HepG2 (cell line): ENCODE measurements around the gene NLGN3. TPM values are rescaled to one million over a fixed set of nuclear protein-coding genes. Genes with fewer than 3 reads are reported as not detected.

Experiments
- ATAC-seq: fragments of 200-7000 bp; cut with Tn5 transposase; 3 replicates; pipeline ENCODE4 v1.9.1; 2020; ENCODE audit warnings: mild to moderate bottlenecking, moderate library complexity
- BruUV-seq: library from RNA; stranded (reverse); fragments of 400-500 nt; replicated peaks from 2 replicates; lab custom pipeline; 2021; lab: Mats Ljungman, UMichigan
- CTCF ChIA-PET: fragments of 300-600 bp; formaldehyde crosslinking; extraction: SDS; loops from one replicate; lab custom pipeline; 2021; ENCODE audit warnings: low total read pairs, inconsistent platforms, low intra/inter-chr PET ratio; lab: Yijun Ruan, JAX
- POLR2A ChIA-PET: fragments of 350-600 bp; sonication (Branson Sonifier 250); formaldehyde crosslinking; loops from one replicate; lab custom pipeline; 2020; ENCODE audit warnings: antibody characterized with exemption, inconsistent platforms; lab: Yijun Ruan, JAX
- DNase-seq: peaks from one replicate; pipeline ENCODE4 v3.0.0-alpha.2; 2015; ENCODE audit warnings: low spot score
- FAIRE-seq: peaks from 3 replicates; lab custom pipeline; 2011; peaks lifted over from hg19 to GRCh38; lab: Jason Lieb, UNC
- H2AFZ ChIP-seq: one replicate; pipeline ENCODE4 v1.6.1; 2011; ENCODE audit warnings: low read length, inconsistent platforms
- H3K27ac ChIP-seq: fragments of 300-600 bp; 3 replicates; pipeline ENCODE4 v1.8.0; 2011; ENCODE audit warnings: mixed run types, mild to moderate bottlenecking, mixed read lengths, low read length, inconsistent platforms; ENCODE audit not compliant: insufficient read depth; ENCODE audit errors: extremely low read length
- H3K27me3 ChIP-seq, 2 experiments: fragments of 200-600 bp in 1 of 2; 2 replicates in 1 of 2; 3 replicates in 1 of 2; pipeline versions ENCODE4 v1.6.0 to v1.8.0; 2011; ENCODE audit warnings: low read length in 2 of 2, mild to moderate bottlenecking in 2 of 2, moderate library complexity in 2 of 2, inconsistent platforms in 1 of 2; ENCODE audit not compliant: insufficient read depth in 2 of 2, control insufficient read depth in 1 of 2
- H3K36me3 ChIP-seq, 2 experiments: fragments of 200-600 bp in 1 of 2; replicated peaks in 1 of 2; 2 replicates in 1 of 2; 3 replicates in 1 of 2; pipeline versions ENCODE4 v1.5.1 to v1.8.0; 2011; ENCODE audit warnings: low read length in 2 of 2, inconsistent platforms in 1 of 2; ENCODE audit not compliant: insufficient read depth in 2 of 2, control insufficient read depth in 1 of 2
- H3K4me1 ChIP-seq: 2 replicates; pipeline ENCODE4 v1.5.1; 2012; ENCODE audit warnings: low read length, inconsistent platforms; ENCODE audit not compliant: insufficient read depth
- H3K4me2 ChIP-seq: 2 replicates; pipeline ENCODE4 v1.6.0; 2011; ENCODE audit warnings: low read depth, low read length, inconsistent platforms
- H3K4me3 ChIP-seq, 3 experiments: fragments of 200-600 bp in 1 of 3; sonication (generic), shearing (Covaris generic) in 1 of 3; replicated peaks in 1 of 3; 2 replicates each; pipeline ENCODE4 v1.5.1; 2011 to 2016; ENCODE audit warnings: low read length in 3 of 3, inconsistent platforms in 2 of 3, low read depth in 2 of 3, mild to moderate bottlenecking in 2 of 3, control low read depth in 1 of 3, mixed read lengths in 1 of 3; ENCODE audit not compliant: insufficient read depth in 1 of 3
- H3K79me2 ChIP-seq: one replicate; pipeline ENCODE4 v1.6.1; 2011; ENCODE audit warnings: low read length, inconsistent platforms; ENCODE audit not compliant: insufficient read depth
- H3K9ac ChIP-seq: 2 replicates; pipeline ENCODE4 v1.6.0; 2011; ENCODE audit warnings: mild to moderate bottlenecking, low read depth, low read length, inconsistent platforms; ENCODE audit not compliant: insufficient read depth
- H3K9me3 ChIP-seq: 2 replicates; pipeline ENCODE4 v1.5.1; 2012; ENCODE audit warnings: mild to moderate bottlenecking, low read length
- H4K20me1 ChIP-seq: 2 replicates; pipeline ENCODE4 v1.6.0; 2011; ENCODE audit warnings: inconsistent platforms, mild to moderate bottlenecking, low read length, moderate library complexity; ENCODE audit not compliant: insufficient read depth
- CENPX ChIP-seq: sonication (generic); formaldehyde crosslinking; IDR thresholded peaks from 2 replicates; pipeline ENCODE4 v1.9.0; 2021; ENCODE audit warnings: mild to moderate bottlenecking, missing genetic modification reagents, moderate library complexity
- HOXA3 ChIP-seq: sonication (generic); formaldehyde crosslinking; IDR thresholded peaks from 2 replicates; pipeline ENCODE4 v1.5.0; 2020; ENCODE audit warnings: missing genetic modification reagents
- KDM3A ChIP-seq: IDR thresholded peaks from 2 replicates; pipeline ENCODE4 v1.6.1; 2018; ENCODE audit warnings: low read depth, missing compliant biosample characterization
- SMC3 ChIP-seq: IDR thresholded peaks from 2 replicates; pipeline ENCODE4 v1.6.1; 2011; ENCODE audit warnings: low read length, improper control_type of control experiment
- SOX5 ChIP-seq: IDR thresholded peaks from 2 replicates; pipeline ENCODE4 v1.6.1; 2016; ENCODE audit warnings: borderline replicate concordance
- ZNF337 ChIP-seq: sonication (generic); formaldehyde crosslinking; IDR thresholded peaks from 2 replicates; pipeline ENCODE4 v1.5.1; 2020; ENCODE audit warnings: missing genetic modification reagents, low read depth, mild to moderate bottlenecking, borderline replicate concordance
- ZNF737 ChIP-seq: sonication (generic); formaldehyde crosslinking; IDR thresholded peaks from 2 replicates; pipeline ENCODE4 v1.5.0; 2020; ENCODE audit warnings: missing genetic modification reagents, mild to moderate bottlenecking, borderline replicate concordance
- ZSCAN12 ChIP-seq: sonication (generic); formaldehyde crosslinking; IDR thresholded peaks from 2 replicates; pipeline ENCODE4 v1.9.0; 2021; ENCODE audit warnings: mild to moderate bottlenecking, missing genetic modification reagents
- WGBS: methylation state at CpG from one replicate; pipeline ENCODE4 v1.1.6; 2017; ENCODE audit warnings: low lambda C conversion rate; 5-methylcytosine and 5-hydroxymethylcytosine counted together
- in situ Hi-C: cut with HindIII; loops from 2 replicates; pipeline ENCODE4 v1.10.0; 2017; ENCODE audit warnings: low pct_unique_long_range_greater_than_20kb; ENCODE audit not compliant: extremely low pct_ligation_motif_present
- intact Hi-C: fragments of 100-400 bp; cut with micrococcal nuclease; formaldehyde crosslinking; loops from one replicate; pipeline ENCODE4 v1.10.0; 2022; ENCODE audit not compliant: unreplicated experiment
- polyA plus RNA-seq, 8 experiments: library from polyadenylated mRNA; depleted of rRNA in 3 of 8; stranded (reverse) in 7 of 8; unstranded in 1 of 8; fragments of >200 nt; fragmentation: Illumina TruSeq in 4 of 8; extraction: Trizol in 4 of 8; gene quantifications; 2 replicates each; pipeline versions ENCODE4 v1.2.1 to v1.2.3, GENCODE V29; 2011 to 2016; ENCODE audit warnings: low read depth in 4 of 8, missing spikeins in 1 of 8, mixed read lengths in 1 of 8; ENCODE audit not compliant: insufficient read depth in 1 of 8
- total RNA-seq, 5 experiments: library from RNA; depleted of rRNA; stranded (reverse); fragments of >200 nt; fragmentation: Illumina TruSeq; extraction: Trizol; gene quantifications; 2 replicates each; pipeline ENCODE4 v1.2.3, GENCODE V29; 2016; ENCODE audit warnings: low read depth in 1 of 5
- TF ChIP-seq, protein P1 (sequence below): IDR thresholded peaks from 2 replicates; pipeline ENCODE4 v1.6.1; 2016; ENCODE audit warnings: mild to moderate bottlenecking
- TF ChIP-seq, protein P2 (sequence below): sonication (generic); formaldehyde crosslinking; IDR thresholded peaks from 2 replicates; pipeline ENCODE4 v1.4.0; 2020; ENCODE audit warnings: mild to moderate bottlenecking, missing genetic modification reagents
- TF ChIP-seq, protein P3 (sequence below): sonication (generic); formaldehyde crosslinking; IDR thresholded peaks from 2 replicates; pipeline ENCODE4 v1.4.0; 2020; ENCODE audit warnings: missing genetic modification reagents
- TF ChIP-seq, protein P4 (sequence below): sonication (generic); formaldehyde crosslinking; IDR thresholded peaks from 2 replicates; pipeline ENCODE4 v1.5.0; 2020; ENCODE audit warnings: mild to moderate bottlenecking, low read depth, missing genetic modification reagents, borderline replicate concordance

NLGN3 gene
- total and polyA plus RNA-seq, 2 of the 13 experiments (the other 11 are each of a cell fraction or from before 2014, with no cell fraction given), result 0.04 to 0.16 TPM

DNA sequence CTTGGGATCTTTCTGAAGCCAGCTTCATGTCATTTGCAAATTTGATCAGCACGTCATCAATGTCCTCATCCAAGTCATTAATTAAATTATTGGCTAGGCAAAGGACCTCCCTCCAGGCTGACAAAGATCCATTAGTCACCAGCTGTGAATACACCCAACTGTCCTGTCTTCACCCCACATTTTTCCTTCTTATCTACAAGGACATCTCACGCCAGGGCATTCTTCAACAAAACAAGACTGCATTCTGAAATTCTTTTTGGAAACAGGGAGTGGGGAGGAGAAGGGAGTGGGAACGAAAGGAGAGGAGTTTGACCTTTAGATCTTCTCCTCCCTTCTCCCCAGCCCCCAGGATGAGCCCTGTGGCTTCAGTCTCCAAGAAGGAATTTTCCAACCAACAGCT, 32.7 kb downstream of the NLGN3 start:
- ChIA-PET POLR2A (interaction anchor here (1.1 kb wide), 1 partner anchor 188 kb away, joined by 3 read pairs; the partner anchor contains the start of gene TAF1), CTCF (no interaction called here)
- no peaks in the 10 kb centered on the region for H3K79me2 ChIP-seq

DNA sequence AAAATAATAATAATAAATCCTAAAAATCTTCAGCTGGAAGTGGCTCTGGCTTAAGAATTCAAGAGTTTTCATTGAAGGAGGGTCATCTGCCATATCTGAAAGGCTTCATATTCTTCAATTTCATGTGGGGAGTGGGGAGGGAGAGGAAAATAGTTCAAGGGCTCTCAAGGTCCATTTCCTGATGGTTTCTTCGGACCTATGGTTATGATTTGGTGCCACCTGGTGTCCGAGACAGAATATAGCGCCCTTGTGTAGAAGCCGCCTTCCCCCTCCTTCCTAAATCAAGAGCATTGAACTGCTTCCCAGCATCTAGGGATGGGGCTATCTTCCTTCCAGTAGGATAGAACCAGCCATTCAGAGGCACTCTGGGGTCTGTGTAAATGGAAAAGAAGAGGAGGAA, 34.3 kb downstream of the NLGN3 start:
- in situ Hi-C loops (loop anchor here (10.0 kb wide), 1 partner anchor 184 kb away; no protein-coding TSS in a partner anchor), intact Hi-C loops (loop anchor here (1.0 kb wide), 1 partner anchor 181 kb away; no protein-coding TSS in a partner anchor)
- Histone ChIP-seq H3K4me2 (no peak overlapping the region), H3K27me3 (no peaks in the 10 kb centered on the region), H3K36me3 (no peaks in the 10 kb centered on the region), H3K9ac (no peak overlapping the region), H4K20me1 (no peaks in the 10 kb centered on the region), H3K4me1 (peaks cover 56% of the 10 kb centered on the region), H3K27ac (no peak overlapping the region), H3K9me3 (no peaks in the 10 kb centered on the region), H2AFZ (no peak overlapping the region), H3K4me3 (no peak overlapping the region), H3K79me2 (no peaks in the 10 kb centered on the region)
- BruUV-seq, result no TSS peak
- CTCF ChIA-PET, result interaction anchor here (1.2 kb wide), 2 partner anchors 181 to 409 kb away, joined by 3 to 8 read pairs; no protein-coding TSS in a partner anchor
- POLR2A ChIA-PET, result no interaction called here
- ATAC-seq (no peak), DNase-seq (peak; percentile 54), FAIRE-seq (peak; percentile 90)
- no CpG with 5 or more reads among the region's 4 CpGs for WGBS
- TF ChIP-seq, protein P1, sequence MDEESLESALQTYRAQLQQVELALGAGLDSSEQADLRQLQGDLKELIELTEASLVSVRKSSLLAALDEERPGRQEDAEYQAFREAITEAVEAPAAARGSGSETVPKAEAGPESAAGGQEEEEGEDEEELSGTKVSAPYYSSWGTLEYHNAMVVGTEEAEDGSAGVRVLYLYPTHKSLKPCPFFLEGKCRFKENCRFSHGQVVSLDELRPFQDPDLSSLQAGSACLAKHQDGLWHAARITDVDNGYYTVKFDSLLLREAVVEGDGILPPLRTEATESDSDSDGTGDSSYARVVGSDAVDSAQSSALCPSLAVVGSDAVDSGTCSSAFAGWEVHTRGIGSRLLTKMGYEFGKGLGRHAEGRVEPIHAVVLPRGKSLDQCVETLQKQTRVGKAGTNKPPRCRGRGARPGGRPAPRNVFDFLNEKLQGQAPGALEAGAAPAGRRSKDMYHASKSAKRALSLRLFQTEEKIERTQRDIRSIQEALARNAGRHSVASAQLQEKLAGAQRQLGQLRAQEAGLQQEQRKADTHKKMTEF (CRISPR knock-in tag), result no peak
- TF ChIP-seq HOXA3 (CRISPR knock-in tag), result no peak
- TF ChIP-seq KDM3A (CRISPR knock-in tag), result no peak
- no peak for TF ChIP-seq CENPX (CRISPR knock-in tag)
- TF ChIP-seq, protein P2, sequence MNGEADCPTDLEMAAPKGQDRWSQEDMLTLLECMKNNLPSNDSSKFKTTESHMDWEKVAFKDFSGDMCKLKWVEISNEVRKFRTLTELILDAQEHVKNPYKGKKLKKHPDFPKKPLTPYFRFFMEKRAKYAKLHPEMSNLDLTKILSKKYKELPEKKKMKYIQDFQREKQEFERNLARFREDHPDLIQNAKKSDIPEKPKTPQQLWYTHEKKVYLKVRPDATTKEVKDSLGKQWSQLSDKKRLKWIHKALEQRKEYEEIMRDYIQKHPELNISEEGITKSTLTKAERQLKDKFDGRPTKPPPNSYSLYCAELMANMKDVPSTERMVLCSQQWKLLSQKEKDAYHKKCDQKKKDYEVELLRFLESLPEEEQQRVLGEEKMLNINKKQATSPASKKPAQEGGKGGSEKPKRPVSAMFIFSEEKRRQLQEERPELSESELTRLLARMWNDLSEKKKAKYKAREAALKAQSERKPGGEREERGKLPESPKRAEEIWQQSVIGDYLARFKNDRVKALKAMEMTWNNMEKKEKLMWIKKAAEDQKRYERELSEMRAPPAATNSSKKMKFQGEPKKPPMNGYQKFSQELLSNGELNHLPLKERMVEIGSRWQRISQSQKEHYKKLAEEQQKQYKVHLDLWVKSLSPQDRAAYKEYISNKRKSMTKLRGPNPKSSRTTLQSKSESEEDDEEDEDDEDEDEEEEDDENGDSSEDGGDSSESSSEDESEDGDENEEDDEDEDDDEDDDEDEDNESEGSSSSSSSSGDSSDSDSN (CRISPR knock-in tag), result no peak
- no peak for TF ChIP-seq ZSCAN12
- TF ChIP-seq ZNF337 (CRISPR knock-in tag), result no peak
- TF ChIP-seq, protein P3, sequence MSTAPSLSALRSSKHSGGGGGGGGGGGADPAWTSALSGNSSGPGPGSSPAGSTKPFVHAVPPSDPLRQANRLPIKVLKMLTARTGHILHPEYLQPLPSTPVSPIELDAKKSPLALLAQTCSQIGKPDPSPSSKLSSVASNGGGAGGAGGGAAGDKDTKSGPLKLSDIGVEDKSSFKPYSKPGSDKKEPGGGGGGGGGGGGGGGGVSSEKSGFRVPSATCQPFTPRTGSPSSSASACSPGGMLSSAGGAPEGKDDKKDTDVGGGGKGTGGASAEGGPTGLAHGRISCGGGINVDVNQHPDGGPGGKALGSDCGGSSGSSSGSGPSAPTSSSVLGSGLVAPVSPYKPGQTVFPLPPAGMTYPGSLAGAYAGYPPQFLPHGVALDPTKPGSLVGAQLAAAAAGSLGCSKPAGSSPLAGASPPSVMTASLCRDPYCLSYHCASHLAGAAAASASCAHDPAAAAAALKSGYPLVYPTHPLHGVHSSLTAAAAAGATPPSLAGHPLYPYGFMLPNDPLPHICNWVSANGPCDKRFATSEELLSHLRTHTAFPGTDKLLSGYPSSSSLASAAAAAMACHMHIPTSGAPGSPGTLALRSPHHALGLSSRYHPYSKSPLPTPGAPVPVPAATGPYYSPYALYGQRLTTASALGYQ (CRISPR knock-in tag), result no peak
- peak; percentile 88 for TF ChIP-seq SMC3
- TF ChIP-seq SOX5 (CRISPR knock-in tag), result no peak
- no peak for TF ChIP-seq ZNF737 (CRISPR knock-in tag)

More for the DNA sequence above, 32.7 kb downstream of the NLGN3 start:
- Histone ChIP-seq H3K27ac (no peak overlapping the region), H3K9ac (no peak overlapping the region), H3K9me3 (no peaks in the 10 kb centered on the region), H2AFZ (no peak overlapping the region), H3K36me3 (no peaks in the 10 kb centered on the region), H3K4me3 (no peak overlapping the region), H3K27me3 (no peaks in the 10 kb centered on the region), H3K4me2 (no peak overlapping the region), H4K20me1 (no peaks in the 10 kb centered on the region), H3K4me1 (peaks cover 54% of the 10 kb centered on the region)
- in situ Hi-C loops (loop anchor here (10.0 kb wide), 1 partner anchor 183 kb away; no protein-coding TSS in a partner anchor), intact Hi-C loops (no loop called here)
- DNase-seq (peak; percentile 14), ATAC-seq (no peak), FAIRE-seq (no peak)
- 28% methylated on average over 3 of the region's 3 CpGs for WGBS
- no TSS peak for BruUV-seq
- TF ChIP-seq, protein P4, sequence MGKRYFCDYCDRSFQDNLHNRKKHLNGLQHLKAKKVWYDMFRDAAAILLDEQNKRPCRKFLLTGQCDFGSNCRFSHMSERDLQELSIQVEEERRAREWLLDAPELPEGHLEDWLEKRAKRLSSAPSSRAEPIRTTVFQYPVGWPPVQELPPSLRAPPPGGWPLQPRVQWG (CRISPR knock-in tag), result no peak
